ENCODE data around the gene LRIG1.

GRCh38 chr3:66508461-66508860, 7.6 kb upstream of the LRIG1 start:
- TF ChIP-seq, protein P1, sequence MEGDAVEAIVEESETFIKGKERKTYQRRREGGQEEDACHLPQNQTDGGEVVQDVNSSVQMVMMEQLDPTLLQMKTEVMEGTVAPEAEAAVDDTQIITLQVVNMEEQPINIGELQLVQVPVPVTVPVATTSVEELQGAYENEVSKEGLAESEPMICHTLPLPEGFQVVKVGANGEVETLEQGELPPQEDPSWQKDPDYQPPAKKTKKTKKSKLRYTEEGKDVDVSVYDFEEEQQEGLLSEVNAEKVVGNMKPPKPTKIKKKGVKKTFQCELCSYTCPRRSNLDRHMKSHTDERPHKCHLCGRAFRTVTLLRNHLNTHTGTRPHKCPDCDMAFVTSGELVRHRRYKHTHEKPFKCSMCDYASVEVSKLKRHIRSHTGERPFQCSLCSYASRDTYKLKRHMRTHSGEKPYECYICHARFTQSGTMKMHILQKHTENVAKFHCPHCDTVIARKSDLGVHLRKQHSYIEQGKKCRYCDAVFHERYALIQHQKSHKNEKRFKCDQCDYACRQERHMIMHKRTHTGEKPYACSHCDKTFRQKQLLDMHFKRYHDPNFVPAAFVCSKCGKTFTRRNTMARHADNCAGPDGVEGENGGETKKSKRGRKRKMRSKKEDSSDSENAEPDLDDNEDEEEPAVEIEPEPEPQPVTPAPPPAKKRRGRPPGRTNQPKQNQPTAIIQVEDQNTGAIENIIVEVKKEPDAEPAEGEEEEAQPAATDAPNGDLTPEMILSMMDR (IDR thresholded peaks at IDR 0.05; ENCODE audit: low read length), result no peak
- no peak for TF ChIP-seq EZH2 (optimal IDR thresholded peaks at IDR 0.05; ENCODE audit: low read depth, low read length)

All from MM.1S (cell line).